Activated CD4-positive, alpha-beta T cell treated with anti-CD3 and anti-CD28 coated beads for 48 hours (primary cell): ENCODE data around the gene EML6.
A peak's percentile ranks its signal among the peaks of the same experiment; 100 is the strongest.

ENCODE experiments used
- DNase-seq: peaks from one replicate; pipeline ENCODE4 v3.0.0-alpha.2; 2020

EML6 gene

DNA sequence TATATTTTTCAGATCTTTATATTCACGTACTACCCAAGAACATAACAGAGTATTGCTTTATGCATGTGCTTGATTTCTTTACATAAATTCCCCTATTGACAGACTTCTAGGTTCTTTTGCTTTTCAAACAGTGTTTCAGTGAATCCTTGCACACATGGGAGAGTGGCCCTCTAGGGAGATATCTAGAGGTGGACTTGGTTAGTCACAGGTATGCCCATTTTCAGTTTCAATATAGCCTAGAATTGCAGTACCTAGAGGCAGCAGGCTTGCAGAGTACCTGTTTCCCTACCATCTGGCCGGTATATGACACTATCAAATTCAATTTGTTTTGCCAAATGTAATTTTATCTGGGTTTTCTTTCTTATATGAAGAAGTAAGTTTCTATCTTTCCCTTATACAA lies 36.8 kb downstream of the EML6 start:
- no peak for DNase-seq

DNA sequence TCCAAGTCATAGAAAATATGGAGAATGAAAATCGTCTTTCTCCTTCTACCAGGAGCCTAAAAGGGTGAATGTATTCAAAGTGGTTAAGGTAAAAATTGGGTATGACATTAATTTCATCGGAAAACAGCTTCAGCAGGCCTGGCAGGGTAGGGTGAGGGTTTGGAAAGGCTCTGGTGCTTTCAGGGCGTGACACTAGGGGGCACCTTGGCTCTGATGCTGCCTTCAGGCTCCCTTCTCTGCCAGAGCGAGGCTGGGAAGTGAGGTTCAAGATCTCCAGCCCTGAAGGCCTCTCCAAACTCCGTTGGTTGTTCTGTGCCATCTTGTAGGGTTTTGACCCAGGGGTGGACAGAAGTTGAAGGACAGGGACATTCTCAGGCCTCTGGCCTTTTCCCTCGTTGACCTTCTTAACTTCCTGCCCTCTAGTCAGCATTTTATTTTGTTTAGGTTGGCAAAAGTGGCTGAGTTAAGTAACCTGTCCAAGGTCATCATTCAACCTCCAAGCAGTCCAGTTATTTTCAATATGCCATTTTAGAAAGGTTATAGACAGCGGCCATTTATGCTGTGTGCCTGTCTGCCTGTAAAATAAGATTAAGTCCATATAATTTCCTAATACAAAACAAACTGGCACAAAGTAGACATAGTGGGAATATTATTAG lies 40.3 kb downstream of the EML6 start:
- DNase-seq, result peak; percentile 44

DNA sequence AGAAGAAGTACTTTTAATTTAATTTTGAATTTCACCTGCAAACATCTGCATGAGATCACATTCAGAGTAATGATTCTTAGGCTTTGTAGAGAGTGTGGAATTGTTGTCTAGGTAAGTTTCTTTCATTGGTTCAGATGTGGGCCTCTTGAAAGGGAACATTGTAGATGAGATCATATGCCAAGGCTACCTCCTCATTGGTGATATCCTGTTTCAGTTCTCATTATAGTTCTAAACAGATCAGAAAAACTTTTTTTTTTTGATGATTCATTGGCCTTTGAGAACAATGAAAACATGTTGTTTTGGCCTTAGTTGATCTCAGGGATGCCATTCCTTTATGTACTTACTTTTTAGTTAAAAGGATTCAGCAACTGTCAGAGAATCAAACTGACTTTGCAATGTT lies 44.5 kb downstream of the EML6 start:
- no peak for DNase-seq

DNA sequence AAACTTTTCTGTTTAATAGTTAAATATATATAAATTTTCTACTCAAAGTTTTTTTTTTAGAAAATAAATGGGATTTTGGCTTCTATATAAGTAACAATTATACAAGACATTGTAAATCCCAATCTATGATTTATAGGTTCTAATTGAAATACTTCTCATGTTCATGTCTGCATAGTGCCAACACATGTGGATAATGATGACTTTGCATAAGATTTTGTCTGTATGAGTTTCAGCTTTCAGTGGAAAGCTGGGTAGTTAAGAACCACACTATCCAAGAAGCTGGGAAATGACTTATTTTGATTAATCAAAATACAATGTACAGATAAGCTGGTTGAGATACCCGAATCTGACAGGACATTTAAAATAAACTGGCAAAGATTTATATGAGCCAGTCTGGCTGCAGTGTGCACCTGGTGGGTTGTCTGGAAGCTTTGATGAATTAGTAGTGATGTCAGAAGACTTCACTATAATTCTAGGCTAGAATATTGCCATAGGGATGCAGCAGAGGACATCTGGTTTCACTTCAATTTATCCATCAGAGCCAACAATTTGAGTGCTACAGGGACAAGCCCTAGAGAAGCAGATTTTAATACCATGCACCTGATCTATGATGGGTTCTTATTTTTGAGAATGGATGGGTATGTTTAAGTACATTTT lies 45.4 kb downstream of the EML6 start:
- no peak for DNase-seq

DNA sequence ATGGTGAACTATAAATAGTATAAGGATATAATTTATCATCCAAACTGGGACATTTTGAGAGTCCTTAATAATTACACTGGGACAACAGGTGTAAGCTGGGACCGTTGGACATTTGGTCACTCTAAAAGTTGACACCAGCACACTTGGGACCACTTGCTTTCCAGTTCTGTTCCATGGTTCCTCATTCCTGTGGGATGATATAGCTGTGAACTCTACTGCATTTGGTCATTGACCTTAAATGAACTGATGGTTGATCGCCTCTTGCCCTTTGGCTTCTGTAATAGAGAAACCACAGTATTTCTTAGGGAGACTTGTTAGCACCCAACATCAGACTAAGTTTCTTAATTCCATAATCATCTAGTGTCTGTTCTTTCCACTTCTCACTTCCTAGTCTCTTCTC lies 46.7 kb downstream of the EML6 start:
- DNase-seq, result no peak

DNA sequence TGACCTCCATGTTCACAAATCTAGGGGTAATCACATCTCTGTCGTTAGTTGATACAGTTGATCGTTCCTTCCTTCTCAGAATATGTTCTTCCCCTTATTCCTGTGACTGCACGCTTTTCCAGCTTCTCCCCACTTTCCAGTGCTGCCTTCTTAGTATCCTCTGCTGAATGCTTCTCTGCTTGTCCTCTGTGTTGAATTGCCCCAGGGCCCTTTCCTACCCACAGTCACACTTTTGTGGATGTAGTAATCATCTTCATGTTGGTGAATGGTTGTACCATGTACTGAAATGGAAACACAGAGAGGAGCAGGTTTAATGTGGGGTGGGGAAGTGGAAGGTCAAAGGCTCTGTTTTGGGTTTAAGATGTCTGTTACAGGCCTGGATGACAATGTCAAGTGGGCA lies 47.2 kb downstream of the EML6 start:
- no peak for DNase-seq

DNA sequence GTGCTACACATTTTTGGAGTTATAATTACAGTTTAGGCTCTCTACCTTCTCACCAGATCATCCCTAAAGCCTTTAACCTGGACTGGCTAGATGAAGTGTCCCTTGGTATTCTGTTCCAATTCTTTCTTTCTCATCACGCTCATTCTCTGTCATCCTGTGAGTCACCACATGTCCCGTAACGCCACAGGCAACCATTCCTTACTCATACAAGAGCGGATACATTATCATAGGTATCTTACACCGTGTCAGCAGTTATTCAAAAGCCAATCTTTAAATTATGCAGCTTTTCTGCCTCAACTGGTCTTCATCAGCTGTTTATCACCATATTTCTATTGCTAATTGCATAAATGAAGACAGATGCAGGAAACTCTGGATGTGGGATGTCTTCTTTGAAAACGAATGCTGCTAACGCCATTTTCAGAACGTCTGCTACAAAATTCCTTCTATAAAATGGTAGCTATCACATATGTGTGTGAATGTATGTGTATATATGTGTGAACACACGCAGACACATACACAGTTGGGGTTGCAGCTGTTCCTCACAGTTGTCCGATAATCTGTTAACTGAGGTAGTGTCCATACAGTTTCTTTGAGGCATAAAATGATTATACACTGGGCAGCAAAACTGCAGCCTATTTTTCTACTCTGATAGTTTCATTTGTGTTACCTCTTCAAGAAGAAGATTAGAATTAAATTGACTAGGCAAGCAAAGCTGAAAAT lies 47.9 kb downstream of the EML6 start:
- DNase-seq, result no peak

DNA sequence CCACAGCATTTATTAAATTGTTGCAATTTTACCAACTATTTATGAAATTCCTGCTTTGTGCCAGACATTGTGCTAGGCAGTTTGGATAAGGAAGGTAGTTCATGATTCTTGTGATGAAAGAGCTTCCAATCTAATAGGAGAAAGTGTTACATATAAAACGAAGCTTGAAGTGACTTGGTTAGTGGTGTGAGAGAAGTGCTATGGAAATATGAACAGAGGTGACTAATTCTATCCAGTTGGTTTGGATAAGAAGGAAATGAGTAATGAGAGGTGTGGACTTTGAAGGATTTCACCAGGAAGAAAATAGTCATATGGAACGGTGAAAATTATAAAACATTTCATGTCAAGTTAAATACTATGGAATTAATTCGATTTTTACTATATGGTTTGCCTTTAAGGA lies 48.6 kb downstream of the EML6 start:
- DNase-seq, result no peak

DNA sequence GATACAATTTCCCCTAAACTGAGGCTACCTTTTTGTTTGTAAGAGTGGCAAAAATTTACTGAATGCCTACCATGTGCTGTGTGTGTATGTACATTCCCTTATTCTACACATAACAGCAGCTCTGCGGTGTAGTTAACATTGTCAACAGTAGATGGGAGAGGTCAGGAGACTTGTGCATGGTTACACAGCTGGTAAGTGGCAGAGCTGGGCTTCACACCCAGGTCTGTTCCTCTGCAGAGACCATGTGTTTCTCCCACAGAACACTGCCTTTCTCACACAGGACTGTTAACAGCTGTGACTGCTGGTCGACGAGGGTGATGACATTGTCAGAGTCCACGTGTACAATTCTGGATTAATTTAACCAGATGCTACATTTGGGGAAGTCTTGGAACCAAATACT lies 49.1 kb downstream of the EML6 start:
- no peak for DNase-seq

DNA sequence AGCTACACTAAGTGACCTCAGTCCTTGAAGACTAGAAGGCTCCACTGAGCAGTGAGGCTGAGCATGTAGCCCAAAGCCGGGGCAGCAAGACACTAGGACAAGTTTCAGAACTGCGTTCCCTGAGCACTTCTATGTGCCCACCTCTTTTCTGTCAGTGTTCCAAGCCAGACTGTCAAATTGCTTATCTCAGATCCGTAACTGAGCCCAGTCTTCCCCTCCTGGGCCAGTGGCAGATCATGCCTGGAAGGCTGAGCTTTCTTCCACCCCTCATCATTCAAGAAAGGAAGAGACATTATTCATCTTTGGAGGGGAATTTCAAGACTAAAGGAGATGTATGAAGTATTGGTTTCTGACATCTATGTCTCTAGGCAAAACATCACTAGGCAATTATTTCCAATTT lies 49.8 kb downstream of the EML6 start:
- no peak for DNase-seq

DNA sequence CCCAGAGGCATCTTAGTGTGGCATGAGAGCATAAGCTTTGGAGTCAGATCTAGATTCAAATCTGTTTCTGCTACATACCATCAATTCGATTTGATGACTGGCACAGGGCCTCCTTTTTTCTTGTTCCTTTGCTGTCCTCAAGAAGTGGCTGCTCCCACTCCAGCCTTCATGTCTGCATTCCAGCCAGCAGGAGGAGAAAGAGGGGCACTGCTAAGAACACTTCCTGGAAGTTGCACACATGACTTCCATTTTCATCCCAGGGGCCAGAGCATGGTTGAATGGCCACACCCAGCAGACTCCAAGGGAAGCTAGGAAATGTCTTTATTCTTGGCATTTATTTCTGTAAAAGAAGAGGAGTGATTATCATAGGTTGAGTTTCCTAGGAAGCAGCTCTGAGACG lies 50.4 kb downstream of the EML6 start:
- DNase-seq, result no peak

DNA sequence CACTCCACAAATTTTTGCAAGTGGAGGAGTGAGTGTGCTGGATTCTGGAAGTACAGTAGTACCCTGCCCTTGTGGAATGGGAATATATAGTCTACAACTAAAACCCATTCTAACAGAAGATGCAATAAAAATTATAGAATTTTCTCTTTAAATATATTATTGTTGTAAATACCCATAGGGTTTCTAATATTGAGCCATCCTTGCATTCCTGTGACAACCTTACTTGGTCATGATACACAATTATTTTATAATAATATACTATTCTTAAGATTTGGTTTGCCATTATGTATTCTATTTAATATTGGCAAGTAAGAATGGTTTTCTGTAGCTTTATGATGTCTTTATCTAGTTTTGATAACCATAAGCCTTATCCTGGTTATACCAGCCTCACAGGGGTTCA lies 52.2 kb downstream of the EML6 start:
- DNase-seq, result no peak

DNA sequence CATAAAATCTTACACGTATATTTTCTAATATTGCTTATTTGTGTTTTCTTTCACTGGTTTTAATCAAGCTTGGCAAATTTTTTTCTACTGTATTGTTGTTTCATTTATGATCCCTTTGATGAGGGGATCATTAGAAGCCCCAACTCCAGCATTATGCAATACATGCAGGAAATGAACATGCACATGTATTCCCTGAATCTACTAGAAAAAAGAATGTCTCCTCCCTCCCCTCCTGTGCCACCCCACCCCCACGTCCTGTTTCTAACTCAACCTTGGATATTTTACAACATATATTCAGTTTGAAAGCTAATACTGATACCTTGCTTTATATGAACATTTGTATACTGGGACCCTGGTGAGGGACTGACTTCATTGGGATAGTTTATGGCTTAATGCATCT lies 53.0 kb downstream of the EML6 start:
- no peak for DNase-seq

DNA sequence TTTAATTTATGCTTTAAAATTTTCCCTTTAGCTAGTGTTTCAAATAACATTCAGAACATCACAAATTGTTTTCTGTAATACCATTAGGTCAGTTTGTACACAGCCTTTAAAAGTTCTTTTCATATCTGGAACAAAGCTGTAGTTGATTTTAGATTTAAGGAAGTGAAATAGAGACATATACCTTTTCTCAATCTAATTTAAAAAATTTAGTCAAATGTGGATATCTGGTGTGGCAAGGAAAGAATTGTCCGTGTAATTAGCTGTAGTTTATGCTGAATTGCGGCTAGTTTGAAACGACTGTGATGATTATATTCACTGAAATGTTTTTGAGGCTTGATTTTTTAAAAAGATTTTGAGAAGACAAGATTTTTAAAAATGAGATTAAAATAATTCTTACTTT lies 59.9 kb downstream of the EML6 start:
- no peak for DNase-seq

DNA sequence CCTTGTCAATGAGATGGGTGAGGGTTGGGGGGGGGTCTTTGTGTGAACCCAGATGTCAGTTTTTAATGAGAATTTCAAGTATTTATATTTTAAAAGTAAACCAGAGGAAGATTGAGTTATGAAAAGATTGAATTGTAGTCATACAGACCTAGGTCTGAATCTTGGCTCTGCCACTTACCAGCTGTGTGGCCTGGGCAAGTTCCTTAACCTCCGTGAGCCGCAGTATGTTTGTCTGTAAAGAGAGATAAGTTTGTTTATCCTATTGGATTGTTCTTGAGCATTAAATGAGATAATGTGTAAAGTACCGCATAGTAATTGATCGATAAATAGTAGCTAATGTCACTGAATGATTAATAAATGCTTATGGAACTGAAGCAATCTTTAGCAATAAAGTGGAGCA lies 63.8 kb downstream of the EML6 start:
- DNase-seq, result no peak

DNA sequence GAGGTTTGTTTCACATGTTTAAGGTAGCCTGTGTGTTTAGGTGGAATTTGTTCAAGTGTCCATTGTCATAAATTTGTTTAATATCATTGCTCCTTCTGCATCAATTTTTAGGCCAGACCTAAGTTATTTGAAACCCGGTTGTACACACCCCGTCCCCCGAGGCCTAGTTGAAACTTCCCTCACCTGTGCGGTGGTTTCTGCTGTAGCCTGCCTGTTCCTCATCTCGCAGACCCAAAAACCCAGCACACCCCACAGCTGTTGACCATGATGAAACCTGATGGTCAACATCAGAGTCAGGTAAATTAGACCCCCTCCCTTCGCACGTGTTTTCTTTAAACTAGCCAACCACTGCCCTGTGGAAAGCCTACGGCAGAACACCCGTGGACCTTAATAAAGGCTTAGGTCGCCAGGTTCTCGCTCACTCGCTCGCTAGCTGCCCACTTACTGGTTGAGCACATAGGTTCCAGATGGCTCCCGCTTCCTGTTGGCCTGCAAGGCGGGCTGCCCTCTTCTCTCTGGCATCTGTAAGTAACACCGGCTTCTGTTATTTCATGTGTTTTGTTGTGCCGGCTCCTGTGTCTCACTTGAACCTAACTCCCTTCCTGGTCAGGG lies 64.4 kb downstream of the EML6 start:
- DNase-seq, result no peak

DNA sequence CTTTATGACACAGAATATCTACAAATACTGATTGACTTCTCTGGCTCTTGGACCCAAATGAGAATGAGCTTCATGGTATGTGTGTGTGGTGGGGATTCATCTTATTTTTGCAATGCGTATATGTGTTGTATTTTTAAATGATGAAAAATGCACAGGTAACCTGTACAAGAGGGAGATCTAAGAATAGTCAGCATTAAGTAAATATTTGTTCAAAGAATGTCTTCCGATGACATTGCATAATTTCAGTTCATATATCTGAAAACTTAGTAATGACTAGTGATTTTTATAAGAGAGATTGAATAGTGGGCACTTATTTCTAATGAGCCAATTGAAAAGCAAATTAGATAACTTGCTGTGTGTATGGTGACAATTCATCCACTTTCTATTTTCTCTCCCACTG lies 66.4 kb downstream of the EML6 start:
- DNase-seq, result no peak

DNA sequence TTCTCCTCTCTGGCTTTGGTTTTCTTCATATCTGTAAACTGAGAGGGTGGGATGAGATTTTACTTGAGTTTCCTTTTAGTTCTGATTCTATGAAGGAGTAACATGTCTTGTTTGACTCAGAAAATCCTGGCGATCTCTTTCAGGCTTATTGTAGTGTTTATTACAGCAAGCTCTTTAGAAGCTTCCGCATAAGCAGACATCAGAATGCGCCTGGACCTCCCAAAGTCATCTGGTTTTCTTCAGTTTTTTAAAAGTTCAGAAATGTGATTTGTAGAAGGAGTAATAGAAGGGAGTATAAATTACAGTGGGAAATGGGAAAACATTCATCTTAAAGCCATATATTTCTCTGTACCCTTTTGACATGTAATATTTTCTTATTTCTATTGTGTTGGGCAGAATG lies 68.4 kb downstream of the EML6 start:
- no peak for DNase-seq

DNA sequence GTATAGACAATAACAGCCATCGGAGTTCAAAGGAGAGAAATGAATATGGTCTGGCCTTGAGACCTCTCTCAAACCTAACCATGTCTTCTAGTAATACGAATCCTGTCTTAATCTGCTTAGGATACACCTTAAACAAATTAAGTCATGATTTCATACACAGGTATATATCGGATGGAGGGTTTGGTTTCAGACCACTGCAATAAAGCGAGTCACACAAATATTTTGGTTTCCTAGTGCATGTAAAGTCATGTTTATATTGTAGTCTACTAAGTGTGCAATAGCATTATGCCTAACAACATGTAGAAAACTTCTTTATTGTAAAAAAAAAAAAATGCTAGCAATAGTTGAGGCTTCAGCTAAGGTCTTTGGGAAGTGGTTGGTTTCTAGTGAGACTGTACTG lies 73.8 kb downstream of the EML6 start:
- DNase-seq, result no peak

DNA sequence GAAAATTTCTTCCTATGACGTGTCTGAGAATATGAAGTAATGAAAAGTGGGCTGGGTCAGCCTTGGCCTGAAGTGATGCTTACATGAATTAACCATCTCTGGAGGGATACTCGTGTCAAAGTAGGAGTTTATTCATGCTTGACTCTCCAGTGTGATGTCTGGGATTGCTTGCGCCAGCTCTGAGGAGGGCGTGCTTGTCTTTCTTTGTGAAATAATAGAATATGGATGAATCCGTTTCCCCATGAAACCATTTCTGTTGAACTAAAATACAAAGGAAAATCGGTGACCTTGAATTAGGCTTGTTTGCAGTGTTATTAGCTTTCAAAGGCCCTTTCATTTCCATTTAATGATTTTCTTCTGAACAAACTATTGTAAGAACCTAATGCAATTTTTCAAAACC lies 77.9 kb downstream of the EML6 start:
- DNase-seq, result no peak

DNA sequence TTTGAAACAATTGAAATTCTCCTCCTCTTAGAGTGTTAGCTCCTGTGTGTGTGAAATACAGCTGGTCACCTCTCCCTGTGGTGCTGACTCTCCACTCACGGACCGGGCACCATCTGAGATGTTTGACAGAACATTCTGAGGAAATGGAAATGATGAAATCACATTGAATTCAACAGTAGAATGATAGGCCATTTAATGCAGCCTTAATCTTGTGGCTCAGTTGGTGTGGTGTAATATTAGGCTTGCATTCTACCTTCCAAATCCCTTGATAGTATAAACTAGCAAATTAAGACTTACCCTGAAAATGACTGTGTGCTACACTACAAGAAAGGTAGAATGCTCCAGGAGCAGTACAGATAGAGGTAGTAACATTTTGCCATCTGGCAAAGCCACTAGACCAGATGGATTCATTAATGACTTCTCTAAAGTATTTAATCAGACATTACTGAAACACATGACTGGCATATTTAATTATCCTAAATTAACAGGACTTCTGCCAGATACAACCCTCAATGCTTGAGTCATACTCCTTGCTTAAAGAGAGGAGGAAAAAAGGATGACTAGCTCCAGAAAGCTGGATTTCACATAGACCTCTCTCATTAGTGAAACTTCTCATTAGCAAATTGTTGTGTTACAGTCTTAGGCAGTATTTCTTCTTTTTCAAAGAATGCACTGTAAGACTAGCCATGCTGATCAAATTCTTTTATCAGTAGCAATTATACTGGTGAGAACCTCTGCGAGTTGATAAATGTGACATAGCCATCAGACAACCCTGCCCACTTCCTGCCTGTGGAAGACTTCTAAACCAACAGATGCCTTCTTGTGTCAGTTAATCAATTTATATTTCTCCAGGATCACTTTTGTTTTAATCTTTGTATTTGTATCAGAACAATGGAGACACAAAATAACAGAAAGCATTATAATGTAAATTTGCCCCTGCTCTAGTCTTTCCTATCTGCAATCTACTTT lies 80.6 kb downstream of the EML6 start:
- DNase-seq, result no peak

DNA sequence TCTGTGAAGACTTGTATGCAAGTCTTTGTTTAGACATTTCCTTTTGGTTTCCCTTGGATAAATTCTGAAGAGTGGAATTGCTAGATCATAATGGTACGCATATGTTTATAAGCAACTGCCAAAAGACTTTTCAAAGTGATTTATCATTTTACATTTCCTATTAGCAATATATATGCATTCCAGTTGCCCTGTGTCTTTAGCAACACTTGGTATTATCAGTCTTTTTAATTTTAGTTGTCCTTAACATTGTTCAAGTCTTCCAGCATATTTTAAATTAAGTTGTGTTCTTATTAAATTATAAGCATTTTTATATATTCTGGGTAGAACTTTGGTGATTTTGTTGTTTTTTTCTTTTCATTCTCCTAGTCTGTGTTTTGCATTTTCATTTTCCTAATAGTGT lies 81.8 kb downstream of the EML6 start:
- no peak for DNase-seq

DNA sequence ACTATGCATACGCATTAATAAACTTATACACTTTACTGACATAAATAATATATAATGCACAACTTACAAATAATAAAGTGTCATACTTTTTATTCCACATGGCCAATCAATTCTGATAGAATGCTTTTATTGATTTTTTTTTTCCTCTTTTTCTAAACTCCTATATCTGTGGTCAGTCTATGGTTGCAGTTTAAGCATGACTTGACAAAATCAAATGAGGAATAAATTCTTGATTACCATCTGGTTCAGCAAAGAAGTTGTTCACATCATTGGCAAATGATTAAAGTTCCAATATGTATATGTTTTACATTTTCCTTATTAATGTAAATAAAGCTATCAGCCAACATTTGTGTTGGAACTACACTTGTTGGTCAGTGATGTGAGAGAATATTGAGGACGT lies 83.5 kb downstream of the EML6 start:
- no peak for DNase-seq
